SHP77 (cell line): ENCODE data around the gene CLDN12.
"Not testable (repeated sequence)": the region's sequence is repeated elsewhere in the genome, so short reads cannot be mapped to it uniquely, and the experiment has no call there.

Experiments used
- DNase-seq, 2 experiments: peaks; one replicate each; lab custom pipeline; 2025; lab: John Stamatoyannopoulos, UW

The CLDN12 gene

DNA sequence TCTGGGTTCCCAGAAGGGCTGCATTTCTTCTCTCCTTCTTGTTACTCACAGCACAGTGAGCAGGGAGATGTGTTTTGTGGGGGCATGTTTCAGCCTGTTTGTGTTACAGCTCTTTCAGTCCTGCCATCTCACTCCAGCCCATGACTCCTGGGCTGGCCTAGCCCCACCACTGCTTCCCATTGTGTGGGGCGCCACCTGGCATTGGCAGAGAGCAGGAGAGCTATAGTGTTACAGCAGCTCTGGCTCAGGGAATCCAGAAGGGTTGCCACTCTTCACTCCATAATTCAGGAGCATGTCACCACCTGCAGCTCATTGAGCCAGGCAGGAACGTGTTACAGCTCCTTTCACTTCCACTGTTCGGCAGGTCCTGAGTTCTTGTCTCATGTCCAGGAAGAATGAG lies 30.0 kb downstream of the CLDN12 start:
- no peak for DNase-seq

DNA sequence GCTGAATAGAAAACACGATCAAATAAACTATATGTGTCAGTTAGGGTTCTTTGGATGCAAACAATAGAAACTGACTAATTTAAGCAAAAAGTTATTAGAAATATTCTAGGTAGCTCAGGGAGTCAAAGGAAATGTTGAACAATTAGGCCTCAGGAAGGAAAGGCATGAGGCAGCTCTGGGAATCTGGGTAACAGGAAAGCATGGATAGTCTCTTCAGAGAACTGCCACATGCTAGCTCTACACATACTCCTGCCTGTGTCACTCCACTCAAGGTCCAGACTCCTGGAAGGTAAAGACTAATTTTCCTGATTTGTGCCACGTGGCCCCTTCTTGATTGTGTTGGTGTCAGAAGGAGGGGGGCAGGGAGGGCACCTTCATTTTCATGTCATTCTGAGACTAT lies 42.4 kb downstream of the CLDN12 start:
- DNase-seq: no peak

DNA sequence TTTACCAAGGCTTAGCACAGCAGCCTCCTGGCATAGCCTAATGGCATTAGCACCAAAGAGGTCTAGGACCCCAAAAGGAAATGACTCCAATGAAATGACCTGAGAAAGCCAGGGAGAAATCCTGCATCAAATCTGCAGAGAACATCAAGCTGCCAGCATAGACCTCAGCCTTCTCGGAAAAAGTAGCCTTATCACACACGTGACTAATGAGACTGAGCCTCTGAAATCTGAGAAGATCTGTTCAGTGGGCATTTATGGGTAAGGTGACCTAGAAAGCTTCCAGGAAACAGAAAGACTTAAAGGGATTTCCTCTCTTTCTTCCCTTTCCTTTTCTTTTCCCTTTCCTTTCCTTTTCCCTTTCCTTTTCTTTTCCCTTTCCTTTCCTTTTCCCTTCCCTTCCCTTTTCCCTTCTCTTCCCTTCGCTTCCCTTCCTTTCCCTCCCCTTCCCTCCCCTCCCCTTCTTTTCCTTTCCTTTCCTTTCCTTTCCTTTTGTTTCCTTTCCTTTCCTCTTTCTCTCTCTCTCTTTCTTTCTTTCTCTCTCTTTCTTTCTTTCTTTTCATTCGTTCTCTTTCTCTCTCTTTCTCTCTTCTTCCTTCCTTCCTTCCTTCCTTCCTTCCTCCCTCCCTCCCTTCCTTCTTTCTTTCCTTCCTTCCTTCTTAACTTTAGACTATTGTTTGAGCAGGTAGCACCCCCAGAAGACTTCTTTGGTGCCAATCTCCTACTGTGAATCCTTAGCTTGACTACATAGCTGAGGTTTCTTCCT lies 43.1 kb downstream of the CLDN12 start:
- DNase-seq: no peak

DNA sequence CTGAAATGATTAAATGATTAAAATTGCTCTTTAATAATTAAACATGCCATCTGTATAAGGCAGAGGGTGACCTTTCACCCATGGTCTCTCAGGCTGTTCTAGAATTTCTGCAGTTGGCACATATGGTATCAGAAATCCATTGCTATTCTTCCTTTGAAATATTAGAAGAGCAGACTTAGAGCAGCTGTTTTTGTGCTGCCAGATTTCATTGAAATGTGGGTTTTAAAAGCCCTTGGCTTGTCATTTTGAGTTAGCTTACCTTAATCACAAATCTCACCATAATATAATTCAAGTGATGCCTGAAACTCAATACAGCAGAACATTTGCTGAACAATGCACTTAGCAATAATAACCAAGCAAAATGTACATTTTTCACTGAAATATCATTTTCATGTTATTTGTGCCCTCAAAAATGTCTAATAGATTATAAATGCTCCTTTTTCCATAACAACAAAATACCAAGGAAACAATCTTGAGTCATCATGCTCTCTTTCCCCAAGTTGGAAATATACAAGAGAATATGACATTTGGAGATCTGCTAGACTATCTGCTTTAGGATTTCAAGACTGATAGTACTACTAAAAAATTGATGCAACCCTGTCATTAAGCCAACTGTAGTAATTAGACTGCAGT lies 50.1 kb downstream of the CLDN12 start:
- DNase-seq: no peak

DNA sequence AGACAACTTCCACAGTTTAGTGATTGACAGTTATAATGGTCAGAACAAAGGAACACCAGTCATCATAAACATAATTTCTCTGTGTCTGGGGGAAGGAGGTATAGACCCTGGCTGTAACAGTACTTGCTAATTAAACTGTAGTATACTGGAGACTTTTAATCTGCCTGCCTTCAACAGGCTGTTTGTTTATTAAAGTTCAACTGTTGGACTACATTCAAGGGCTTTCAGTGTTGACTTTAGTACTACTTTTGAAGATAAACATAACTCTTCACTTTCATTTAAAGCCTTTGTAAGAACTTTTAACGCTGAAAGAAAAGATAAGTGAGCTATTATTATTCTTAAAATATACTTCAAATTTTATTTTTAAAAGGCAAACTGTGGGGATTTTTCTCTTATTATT lies 50.7 kb downstream of the CLDN12 start:
- DNase-seq: no peak

DNA sequence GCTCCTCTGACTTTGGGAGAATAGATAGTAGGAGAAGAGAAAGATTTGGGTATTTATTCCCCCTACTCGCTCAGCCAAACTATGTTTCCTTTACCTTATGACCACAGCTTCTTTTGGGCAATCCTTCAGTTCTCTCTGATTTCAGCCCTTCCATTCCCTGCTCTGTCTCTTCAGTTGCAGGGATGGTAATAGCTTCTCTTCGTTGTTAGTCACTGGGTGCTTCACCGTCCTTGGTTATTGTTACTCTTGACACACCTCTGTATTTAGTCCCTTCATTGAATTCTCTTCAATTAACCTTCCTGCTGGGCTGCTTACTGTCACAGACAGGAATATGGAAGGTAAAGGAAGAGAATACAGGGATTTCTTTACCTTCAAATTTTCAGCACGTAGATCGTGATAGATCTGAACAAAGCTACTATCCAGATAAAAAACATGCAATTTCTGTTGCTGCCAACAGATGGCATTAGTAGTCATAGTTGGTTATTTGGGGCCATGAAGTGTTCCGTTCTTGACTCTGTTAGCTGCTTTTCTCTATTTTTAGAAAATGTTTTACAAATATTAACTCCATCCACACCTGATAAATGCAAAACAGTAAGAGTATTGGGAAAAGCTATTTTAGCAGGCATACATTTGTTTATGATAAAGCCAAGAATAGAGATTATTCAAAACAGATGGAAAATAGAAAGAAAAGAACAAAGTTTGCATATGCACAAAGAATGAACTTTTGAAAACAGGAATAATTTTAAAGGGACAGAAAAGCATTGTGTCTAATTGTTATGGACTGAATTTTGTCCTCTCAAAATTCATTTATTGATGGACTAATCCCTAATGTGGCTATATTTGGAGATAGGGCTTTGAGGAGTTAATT lies 52.1 kb downstream of the CLDN12 start:
- DNase-seq: peak; percentile 37 to 45

DNA sequence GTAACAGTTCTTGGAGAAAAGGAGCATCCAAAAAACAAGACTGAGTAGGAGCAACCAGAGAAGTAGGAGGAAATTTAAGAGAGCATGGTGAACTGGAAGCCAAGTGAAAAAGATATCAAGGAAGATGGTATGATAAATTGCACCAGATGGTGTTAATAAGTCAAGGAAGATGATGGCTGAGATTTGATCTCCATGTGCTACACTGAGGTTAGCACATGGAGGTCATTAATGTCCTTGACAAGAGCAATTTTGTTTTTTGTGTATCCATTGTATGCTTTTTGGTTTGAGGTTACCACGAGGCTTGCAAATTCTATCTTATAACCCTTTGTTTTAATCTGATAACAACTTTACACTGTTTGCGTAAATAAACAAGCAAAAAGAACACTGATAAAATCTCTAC lies 54.8 kb downstream of the CLDN12 start:
- no peak for DNase-seq

DNA sequence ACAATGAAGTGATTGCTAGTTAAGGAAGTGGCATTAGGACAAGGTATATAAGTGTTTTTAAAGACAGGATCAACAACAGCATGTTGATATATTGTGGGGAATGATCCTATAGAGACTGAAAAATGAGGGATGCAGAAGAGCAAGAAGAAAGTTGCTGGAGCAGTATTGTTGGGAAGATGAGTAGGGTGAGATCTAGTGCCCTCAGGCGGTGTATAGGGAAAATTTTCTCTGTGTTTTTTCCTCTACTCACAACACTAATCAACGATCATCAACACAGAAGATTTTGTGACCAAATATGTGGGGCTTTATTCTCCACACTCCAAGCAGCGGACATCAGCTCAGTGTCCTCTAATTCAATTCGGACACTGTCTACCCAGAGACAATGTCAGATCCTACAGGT lies 56.6 kb downstream of the CLDN12 start:
- DNase-seq: no peak

DNA sequence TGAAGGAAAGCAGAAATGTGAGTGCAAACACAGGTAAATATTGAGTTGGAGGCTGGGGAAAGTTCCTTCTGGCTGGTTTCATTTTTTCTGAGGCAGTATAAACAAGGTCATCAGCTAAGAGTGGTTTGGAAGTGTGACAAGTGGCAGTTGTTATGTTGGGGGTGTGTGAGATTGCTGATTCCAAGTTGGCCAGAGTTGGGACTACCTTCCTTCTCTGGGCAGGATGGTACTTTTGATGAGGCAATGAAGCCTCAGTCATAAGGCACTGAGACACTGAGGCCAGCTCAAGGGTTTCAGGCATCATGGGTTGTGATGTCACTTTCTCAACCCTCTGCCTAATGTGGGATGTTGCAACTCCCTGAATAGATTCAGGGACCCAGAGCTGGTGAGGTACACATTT lies 58.0 kb downstream of the CLDN12 start:
- DNase-seq: no peak

DNA sequence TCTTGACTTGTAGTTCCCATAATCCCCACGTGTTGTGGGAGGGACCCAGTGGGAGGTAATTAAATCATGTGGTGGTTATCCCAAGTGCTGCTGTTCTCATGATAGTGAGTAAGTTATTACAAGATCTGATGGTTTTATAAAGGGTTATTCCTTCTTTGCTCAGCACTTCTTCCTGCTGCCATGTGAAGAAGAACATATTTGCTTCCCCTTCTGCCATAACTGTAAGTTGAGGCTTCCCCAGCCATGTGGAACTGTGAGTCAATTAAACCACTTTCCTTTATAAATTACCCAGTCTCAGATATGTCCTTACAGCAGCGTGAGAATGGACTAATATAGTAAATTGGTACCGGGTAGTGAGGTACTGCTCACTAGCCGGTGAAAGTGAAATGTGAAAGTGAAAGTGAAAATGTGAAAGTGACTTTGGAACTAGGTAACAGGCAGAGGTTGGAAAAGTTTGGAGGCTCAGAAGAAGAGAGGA lies 59.9 kb downstream of the CLDN12 start:
- DNase-seq: not testable (repeated sequence)
